Esophagus squamous epithelium (tissue), 4 donors: Measurements from ENCODE around the gene DEPDC4.
"Not testable (repeated sequence)": the region's sequence is repeated elsewhere in the genome, so short reads cannot be mapped to it uniquely, and the experiment has no call there.

Experiments
- POLR2A ChIP-seq, 4 donors: fragments of 450-650 bp; IDR thresholded peaks; one replicate each; pipeline ENCODE4 v1.6.1; 2017; ENCODE audit warnings: antibody characterized with exemption in 4 of 4, mild to moderate bottlenecking in 4 of 4, moderate library complexity in 3 of 4
- TF ChIP-seq, protein P1 (sequence below), 6 experiments: fragments of 450-650 bp in 4 of 6; fragments of 200-600 bp in 2 of 6; sonication (generic) in 2 of 6; IDR thresholded peaks; one replicate each; pipeline ENCODE4 v1.5.1; 2016 to 2019; ENCODE audit warnings: antibody characterized with exemption in 6 of 6, mild to moderate bottlenecking in 4 of 6, moderate library complexity in 4 of 6

DNA sequence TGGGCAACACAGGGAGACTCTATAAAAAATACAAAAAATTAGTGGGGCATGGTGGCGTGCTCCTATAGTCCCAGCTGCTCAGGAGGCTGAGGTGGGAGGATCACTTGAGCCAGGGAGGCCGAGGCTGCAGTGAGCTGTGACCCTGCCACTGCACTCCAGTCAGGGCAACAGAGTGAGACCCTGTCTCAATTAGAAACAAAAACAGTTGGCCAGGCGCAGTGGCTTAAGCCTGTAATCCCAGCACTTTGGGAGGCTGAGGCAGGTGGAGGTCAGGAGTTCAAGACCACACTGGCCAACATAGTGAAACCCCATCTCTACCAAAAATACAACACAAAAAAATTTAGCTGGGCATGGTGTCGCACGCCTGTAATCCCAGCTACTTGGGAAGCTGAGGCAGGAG, 1.8 kb downstream of the DEPDC4 start:
- TF ChIP-seq, protein P1, sequence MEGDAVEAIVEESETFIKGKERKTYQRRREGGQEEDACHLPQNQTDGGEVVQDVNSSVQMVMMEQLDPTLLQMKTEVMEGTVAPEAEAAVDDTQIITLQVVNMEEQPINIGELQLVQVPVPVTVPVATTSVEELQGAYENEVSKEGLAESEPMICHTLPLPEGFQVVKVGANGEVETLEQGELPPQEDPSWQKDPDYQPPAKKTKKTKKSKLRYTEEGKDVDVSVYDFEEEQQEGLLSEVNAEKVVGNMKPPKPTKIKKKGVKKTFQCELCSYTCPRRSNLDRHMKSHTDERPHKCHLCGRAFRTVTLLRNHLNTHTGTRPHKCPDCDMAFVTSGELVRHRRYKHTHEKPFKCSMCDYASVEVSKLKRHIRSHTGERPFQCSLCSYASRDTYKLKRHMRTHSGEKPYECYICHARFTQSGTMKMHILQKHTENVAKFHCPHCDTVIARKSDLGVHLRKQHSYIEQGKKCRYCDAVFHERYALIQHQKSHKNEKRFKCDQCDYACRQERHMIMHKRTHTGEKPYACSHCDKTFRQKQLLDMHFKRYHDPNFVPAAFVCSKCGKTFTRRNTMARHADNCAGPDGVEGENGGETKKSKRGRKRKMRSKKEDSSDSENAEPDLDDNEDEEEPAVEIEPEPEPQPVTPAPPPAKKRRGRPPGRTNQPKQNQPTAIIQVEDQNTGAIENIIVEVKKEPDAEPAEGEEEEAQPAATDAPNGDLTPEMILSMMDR (IDR thresholded peaks at IDR 0.05) = not testable (repeated sequence)
- TF ChIP-seq POLR2A (IDR thresholded peaks at IDR 0.05) = not testable (repeated sequence)
